Colonic mucosa (tissue), 4 donors: ENCODE measurements around the gene HNRNPM. TPM values are rescaled to one million over a fixed set of nuclear protein-coding genes. Genes with fewer than 3 reads are reported as not detected.

Experiments used
- DNase-seq: peaks from one replicate; pipeline ENCODE4 v3.0.0-alpha.2; 2020
- H3K27ac ChIP-seq: fragments of 200-600 bp; one replicate; pipeline ENCODE4 v1.8.0; 2021
- H3K27me3 ChIP-seq: fragments of 200-600 bp; one replicate; pipeline ENCODE4 v1.8.0; 2021
- H3K36me3 ChIP-seq: fragments of 200-600 bp; one replicate; pipeline ENCODE4 v1.8.0; 2021
- H3K4me1 ChIP-seq: fragments of 200-600 bp; one replicate; pipeline ENCODE4 v1.8.0; 2021; ENCODE audit warnings: mild to moderate bottlenecking
- H3K4me3 ChIP-seq: fragments of 200-600 bp; one replicate; pipeline ENCODE4 v1.8.0; 2021
- H3K9ac ChIP-seq, 2 donors: one replicate each; pipeline ENCODE4 v1.7.0; 2013; ENCODE audit warnings: control low read depth in 2 of 2, low read depth in 2 of 2, low read length in 2 of 2
- H3K9me3 ChIP-seq: fragments of 200-600 bp; one replicate; pipeline ENCODE4 v1.8.0; 2021
- CTCF ChIP-seq: fragments of 200-600 bp; IDR thresholded peaks from one replicate; pipeline ENCODE4 v1.8.0; 2022; ENCODE audit warnings: antibody characterized with exemption, mild to moderate bottlenecking
- intact Hi-C: fragments of 100-400 bp; cut with DNase I; formaldehyde crosslinking; loops from one replicate; pipeline ENCODE4 v1.14.1; 2022
- total RNA-seq, 2 donors: library from RNA; stranded (reverse); fragmentation: NEBNext Ultra II Directional in 1 of 2; extraction: Animal tissue kit (Norgen Biotek cat#: 25700) in 1 of 2; gene quantifications; one replicate each; pipeline ENCODE4 v1.2.1, GENCODE V29; 2021
- donor health status: healthy.
- donor health status: DM: no; HTN: no; CAD: no.
- donor health status: DM: no; HTN: no; CAD: no.

HNRNPM gene
- total RNA-seq, 2 donors from 2014 or later: 122 to 339 TPM

- Histone ChIP-seq H3K9ac (no peak overlapping the region), H3K36me3 (peaks cover 10% of the 10 kb centered on the region)
Measured at GRCh38 chr19:8477889-8478288, 33.1 kb downstream of the HNRNPM start.

GRCh38 chr19:8478598-8478997, 33.8 kb downstream of the HNRNPM start:
- H3K9ac ChIP-seq: no peak overlapping the region
- H3K9me3 ChIP-seq: no peaks in the 10 kb centered on the region
- no peak overlapping the region for H3K4me3 ChIP-seq
- DNase-seq: no peak
- no peak overlapping the region for H3K27ac ChIP-seq
- no peak for TF ChIP-seq CTCF
- peaks cover 17% of the 10 kb centered on the region for H3K36me3 ChIP-seq
- no peaks in the 10 kb centered on the region for H3K4me1 ChIP-seq
- no peaks in the 10 kb centered on the region for H3K27me3 ChIP-seq
- intact Hi-C loops: no loop called here

More at GRCh38 chr19:8477889-8478288, 33.1 kb downstream of the HNRNPM start:
- DNase-seq: no peak
- Histone ChIP-seq H3K4me1 (no peaks in the 10 kb centered on the region), H3K27me3 (no peaks in the 10 kb centered on the region), H3K27ac (no peak overlapping the region), H3K9me3 (no peaks in the 10 kb centered on the region), H3K4me3 (no peak overlapping the region)
- intact Hi-C loops: no loop called here
- TF ChIP-seq CTCF: no peak

DNA sequence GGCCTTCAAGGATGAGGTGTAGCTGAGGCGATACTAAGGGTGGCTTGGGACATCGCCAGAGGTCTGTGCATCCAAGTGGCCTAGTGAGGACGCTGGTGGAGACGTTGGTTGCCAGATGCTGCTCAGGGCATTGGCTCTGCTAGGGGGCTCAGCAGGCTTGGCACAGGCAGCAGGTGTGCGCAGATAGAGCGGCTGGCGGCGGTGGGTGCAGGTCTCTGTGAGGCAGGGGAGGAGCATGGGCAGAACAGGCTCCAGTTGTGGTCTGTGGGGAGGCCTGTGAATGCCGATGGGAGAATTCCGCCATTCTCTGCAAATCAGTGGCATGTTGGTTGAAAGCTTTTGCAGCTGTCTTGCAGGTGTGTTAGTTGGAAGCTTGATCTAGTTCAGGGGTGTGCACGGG, 36.4 kb downstream of the HNRNPM start:
- no peak for TF ChIP-seq CTCF
- no peak overlapping the region for H3K27ac ChIP-seq
- intact Hi-C loops: no loop called here

DNA sequence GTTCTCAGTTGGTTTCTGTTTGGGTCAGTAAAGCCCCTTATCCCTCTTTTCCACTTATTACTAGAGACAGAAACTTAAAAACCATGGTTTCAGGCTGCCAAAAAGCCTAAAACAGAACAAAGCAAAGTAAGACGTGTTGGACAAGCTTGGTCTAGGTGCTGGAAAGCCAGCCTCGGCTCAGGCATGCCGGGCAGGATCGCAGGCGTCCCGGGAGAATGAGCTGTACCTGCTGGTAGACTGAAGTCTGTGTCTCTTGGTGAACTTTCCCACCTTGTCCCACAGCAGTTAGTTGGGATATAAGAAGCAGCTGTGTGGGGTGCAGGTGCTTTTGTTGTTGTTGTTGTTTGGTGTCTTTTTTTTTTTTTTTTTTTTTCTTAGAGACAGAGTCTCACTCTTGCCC, 36.8 kb downstream of the HNRNPM start:
- no peak overlapping the region for H3K4me3 ChIP-seq
- H3K36me3 ChIP-seq: peaks cover 24% of the 10 kb centered on the region
- DNase-seq: no peak
- no peaks in the 10 kb centered on the region for H3K4me1 ChIP-seq
- no peak overlapping the region for H3K9ac ChIP-seq
- TF ChIP-seq CTCF: no peak
- no peak overlapping the region for H3K27ac ChIP-seq
- no peaks in the 10 kb centered on the region for H3K9me3 ChIP-seq
- intact Hi-C loops: no loop called here
- no peaks in the 10 kb centered on the region for H3K27me3 ChIP-seq

More for the DNA sequence above, 36.4 kb downstream of the HNRNPM start:
- Histone ChIP-seq H3K27me3 (no peaks in the 10 kb centered on the region), H3K4me1 (no peaks in the 10 kb centered on the region), H3K9me3 (no peaks in the 10 kb centered on the region), H3K9ac (no peak overlapping the region), H3K36me3 (peaks cover 25% of the 10 kb centered on the region), H3K4me3 (no peak overlapping the region)
- no peak for DNase-seq

DNA sequence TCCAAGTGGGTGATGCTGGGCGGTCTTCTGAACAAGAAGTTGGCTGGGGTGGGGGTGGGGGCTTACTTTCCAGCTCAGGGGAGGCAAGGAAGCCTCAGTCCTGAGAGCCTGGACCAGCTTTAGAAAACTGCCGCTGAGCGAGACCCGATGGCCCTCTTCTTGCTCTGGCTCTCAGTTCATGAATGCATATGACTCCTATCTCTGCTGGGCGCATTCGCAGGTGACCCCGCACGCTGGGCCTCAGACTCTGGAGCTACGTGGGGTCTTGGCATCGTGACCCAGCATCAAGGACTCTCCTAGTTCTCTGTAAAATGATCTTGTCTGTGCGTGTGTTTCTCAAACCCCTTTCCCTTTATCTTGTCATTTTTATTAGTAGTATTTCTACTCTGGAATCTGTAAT, 37.9 kb downstream of the HNRNPM start:
- Histone ChIP-seq H3K4me3 (no peak overlapping the region), H3K36me3 (peaks cover 30% of the 10 kb centered on the region), H3K27me3 (no peaks in the 10 kb centered on the region), H3K4me1 (no peaks in the 10 kb centered on the region), H3K27ac (no peak overlapping the region), H3K9ac (no peak overlapping the region), H3K9me3 (no peaks in the 10 kb centered on the region)
- intact Hi-C loops: no loop called here
- DNase-seq: no peak
- no peak for TF ChIP-seq CTCF

GRCh38 chr19:8483165-8483564, 38.4 kb downstream of the HNRNPM start:
- Histone ChIP-seq H3K9me3 (no peaks in the 10 kb centered on the region), H3K27me3 (no peaks in the 10 kb centered on the region), H3K27ac (no peak overlapping the region), H3K9ac (no peak overlapping the region), H3K4me1 (no peaks in the 10 kb centered on the region), H3K4me3 (no peak overlapping the region), H3K36me3 (peaks cover 34% of the 10 kb centered on the region)
- DNase-seq: no peak
- TF ChIP-seq CTCF: no peak
- intact Hi-C loops: no loop called here
